K562 (cell line): Measurements from ENCODE around the gene ZNF747. TPM values are rescaled to one million over a fixed set of nuclear protein-coding genes. Genes with fewer than 3 reads are reported as not detected.
A peak's percentile ranks its signal among the peaks of the same experiment; 100 is the strongest.

Experiments
- ASH1L ChIP-seq: fragments of 450-650 bp; IDR thresholded peaks from 2 replicates; pipeline ENCODE4 v1.6.1; 2018; ENCODE audit warnings: borderline replicate concordance, mild to moderate bottlenecking, low read depth; ENCODE audit not compliant: partially characterized antibody
- CHCHD3 ChIP-seq: fragments of 250-450 bp; sonication (Bioruptor Pico); IDR thresholded peaks from 2 replicates; pipeline ENCODE4 v2.1.2; 2022; ENCODE audit warnings: mild to moderate bottlenecking
- E2F6 ChIP-seq, 2 experiments: IDR thresholded peaks; 2 replicates each; pipeline ENCODE4 v1.6.1; 2011; ENCODE audit warnings: borderline replicate concordance in 1 of 2, control low read depth in 1 of 2, low read depth in 1 of 2, low read length in 1 of 2, mild to moderate bottlenecking in 1 of 2, mixed read lengths in 1 of 2, moderate library complexity in 1 of 2; ENCODE audit not compliant: insufficient read depth in 1 of 2, insufficient read length in 1 of 2, poor library complexity in 1 of 2, severe bottlenecking in 1 of 2; ENCODE audit errors: extremely low read depth in 1 of 2
- EGR1 ChIP-seq: fragments of 450-650 bp; conservative IDR thresholded peaks from 2 replicates; pipeline ENCODE4 v1.6.1; 2017; ENCODE audit warnings: mild to moderate bottlenecking
- GMEB1 ChIP-seq: fragments of 250-450 bp; sonication (Bioruptor Pico); IDR thresholded peaks from 2 replicates; pipeline ENCODE4 v1.4.0; 2020; ENCODE audit warnings: mild to moderate bottlenecking
- HNRNPH1 ChIP-seq: fragments of 200-400 bp; formaldehyde crosslinking; optimal IDR thresholded peaks from 2 replicates; pipeline ENCODE3; 2017; ENCODE audit warnings: low read depth, mild to moderate bottlenecking, low read length, moderate library complexity
- KLF10 ChIP-seq: fragments of 250-450 bp; sonication (Bioruptor Pico); IDR thresholded peaks from 2 replicates; pipeline ENCODE4 v1.6.1; 2021; ENCODE audit warnings: matching md5 sums
- MAZ ChIP-seq, 2 experiments: fragments of 450-650 bp in 1 of 2; sonication (generic) in 1 of 2; formaldehyde crosslinking; IDR thresholded peaks in 1 of 2; conservative IDR thresholded peaks in 1 of 2; 2 replicates each; pipeline versions ENCODE4 v1.4.0 to v1.5.0; 2020; ENCODE audit warnings: mild to moderate bottlenecking in 1 of 2, missing genetic modification reagents in 1 of 2
- MYNN ChIP-seq, 2 experiments: sonication (generic); formaldehyde crosslinking in 1 of 2; IDR thresholded peaks; 2 replicates each; pipeline versions ENCODE4 v1.5.0 to v1.6.1; 2016 to 2020; ENCODE audit warnings: antibody characterized with exemption in 1 of 2, missing genetic modification reagents in 1 of 2
- POLR3G ChIP-seq: IDR thresholded peaks from 2 replicates; pipeline ENCODE4 v1.6.1; 2011; ENCODE audit not compliant: insufficient read length, insufficient replicate concordance; ENCODE audit errors: extremely low read depth
- PRDM10 ChIP-seq: fragments of 450-650 bp; IDR thresholded peaks from 2 replicates; pipeline ENCODE4 v1.6.1; 2018; ENCODE audit not compliant: partially characterized antibody
- RBM39 ChIP-seq: fragments of 200-400 bp; formaldehyde crosslinking; optimal IDR thresholded peaks from 2 replicates; pipeline ENCODE3; 2018; ENCODE audit warnings: low read depth, low read length
- RNF2 ChIP-seq: sonication (generic); IDR thresholded peaks from 2 replicates; pipeline ENCODE4 v1.6.1; 2016
- ZFP30 ChIP-seq: fragments of 250-450 bp; sonication (Bioruptor Pico); IDR thresholded peaks from 2 replicates; pipeline ENCODE4 v1.8.0; 2022; ENCODE audit warnings: moderate library complexity, mild to moderate bottlenecking, inconsistent platforms, borderline replicate concordance
- ZKSCAN8 ChIP-seq: fragments of 200-800 bp; sonication (Bioruptor generic); IDR thresholded peaks from 2 replicates; pipeline ENCODE4 v1.6.1; 2016; ENCODE audit warnings: missing genetic modification characterization, missing compliant biosample characterization
- ZNF175 ChIP-seq: fragments of 200-800 bp; sonication (Bioruptor generic); IDR thresholded peaks from 2 replicates; pipeline ENCODE4 v1.6.1; 2016; ENCODE audit warnings: low read depth, mild to moderate bottlenecking, missing genetic modification characterization, missing compliant biosample characterization
- ZNF445 ChIP-seq: fragments of 250-450 bp; sonication (Bioruptor Pico); IDR thresholded peaks from 2 replicates; pipeline ENCODE4 v1.4.0; 2020; ENCODE audit warnings: low read depth, mild to moderate bottlenecking, moderate library complexity
- ZNF695 ChIP-seq: fragments of 450-650 bp; formaldehyde crosslinking; IDR thresholded peaks from 2 replicates; pipeline ENCODE4 v1.4.0; 2020; ENCODE audit warnings: mild to moderate bottlenecking, moderate library complexity
- ZNF696 ChIP-seq: fragments of 250-450 bp; sonication (Bioruptor Pico); conservative IDR thresholded peaks from 2 replicates; pipeline ENCODE4 v1.4.0; 2020; ENCODE audit warnings: mild to moderate bottlenecking, moderate library complexity
- ZNF79 ChIP-seq: fragments of 250-450 bp; sonication (Bioruptor Pico); IDR thresholded peaks from 2 replicates; pipeline ENCODE4 v1.4.0; 2020; ENCODE audit warnings: low read depth, mild to moderate bottlenecking, moderate library complexity
- polyA plus RNA-seq, 8 experiments: library from polyadenylated mRNA; depleted of rRNA in 4 of 8; stranded (reverse) in 5 of 8; unstranded in 3 of 8; fragments of >200 nt; fragmentation: Nextera tagmentation in 2 of 8; fragmentation: Illumina TruSeq in 1 of 8; extraction: Ambion mirVana in 2 of 8; extraction: Trizol in 1 of 8; gene quantifications; 2 replicates each; pipeline versions ENCODE4 v1.2.1 to v1.2.3, GENCODE V29; 2011 to 2014; ENCODE audit warnings: inconsistent platforms in 1 of 8, missing spikeins in 1 of 8
- total RNA-seq, 7 experiments: library from RNA; depleted of rRNA in 6 of 7; stranded (reverse); fragments of >200 nt in 6 of 7; fragmentation: Illumina TruSeq in 2 of 7; extraction: Trizol in 2 of 7; gene quantifications; 2 replicates each; pipeline versions ENCODE4 v1.2.1 to v1.2.3, GENCODE V29; 2011 to 2021; ENCODE audit warnings: low replicate concordance in 1 of 7
- TF ChIP-seq, protein P1 (sequence below): sonication (generic); formaldehyde crosslinking; IDR thresholded peaks from 2 replicates; pipeline ENCODE4 v1.8.1; 2022; ENCODE audit warnings: missing genetic modification reagents

The ZNF747 gene
- total and polyA plus RNA-seq, 9 of the 15 experiments (the other 6 are each of a cell fraction or from before 2014, with no cell fraction given), result 0.14 to 3.3 (median 1.5) TPM

DNA sequence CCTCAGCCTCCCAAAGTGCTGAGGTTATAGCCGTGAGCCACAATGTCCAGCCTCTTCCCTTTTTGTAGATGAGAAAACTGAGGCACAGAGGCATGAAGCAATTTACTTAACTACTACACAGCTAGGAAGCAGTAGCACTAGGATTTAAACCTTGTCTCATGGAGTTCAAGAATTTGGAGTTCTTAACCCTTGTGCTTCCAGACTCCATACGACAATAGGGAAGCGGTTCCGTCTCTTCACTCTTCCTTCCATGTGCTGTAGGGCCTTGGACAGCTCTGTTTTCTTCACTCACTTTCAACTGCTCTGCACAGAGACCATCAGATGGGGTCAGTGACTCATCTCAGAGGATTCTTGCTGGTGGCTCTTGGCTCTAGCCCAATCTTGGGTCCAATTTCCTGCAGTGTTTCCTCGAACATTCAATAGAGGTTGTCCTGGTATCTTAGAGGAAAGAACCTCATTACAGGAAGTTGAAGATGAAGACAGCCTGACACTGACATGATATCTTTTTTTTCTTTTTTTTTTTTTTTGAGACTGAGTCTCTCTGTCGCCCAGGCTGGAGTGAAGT is 42.8 kb downstream of the ZNF747 start (continued):
- TF ChIP-seq ZFP30, result no peak
- TF ChIP-seq PRDM10, result no peak
- TF ChIP-seq ZNF695 (CRISPR knock-in tag), result no peak
- TF ChIP-seq CHCHD3 (CRISPR knock-in tag), result no peak
- TF ChIP-seq ZNF175, result no peak
- no peak for TF ChIP-seq POLR3G
- TF ChIP-seq MYNN (IDR thresholded peaks at IDR 0.05), result no peak
- TF ChIP-seq MYNN (CRISPR knock-in tag; IDR thresholded peaks at IDR 0.05), result no peak
- TF ChIP-seq EGR1, result no peak
- no peak for TF ChIP-seq RBM39
- TF ChIP-seq ZKSCAN8 (CRISPR knock-in tag), result no peak
- TF ChIP-seq E2F6 (IDR thresholded peaks at IDR 0.05; ENCODE audit: borderline replicate concordance in 1 of 2, extremely low read depth in 1 of 2, insufficient read depth in 1 of 2, insufficient read length in 1 of 2, low read depth in 1 of 2, low read length in 1 of 2, poor library complexity in 1 of 2, severe bottlenecking in 1 of 2), result peak in 1 of 2 experiments; percentile 20
- peak in 1 of 2 experiments; percentile 29; a peak in 1 of 4 replicates for TF ChIP-seq MAZ (CRISPR knock-in tag; conservative IDR thresholded peaks at IDR 0.05 in 1 of 2, IDR thresholded peaks at IDR 0.05 in 1 of 2)
- no peak for TF ChIP-seq KLF10 (CRISPR knock-in tag)
- no peak for TF ChIP-seq RNF2
- no peak for TF ChIP-seq HNRNPH1
- no peak for TF ChIP-seq ZNF445 (CRISPR knock-in tag)
- TF ChIP-seq ZNF696 (CRISPR knock-in tag), result no peak
- TF ChIP-seq, protein P1, sequence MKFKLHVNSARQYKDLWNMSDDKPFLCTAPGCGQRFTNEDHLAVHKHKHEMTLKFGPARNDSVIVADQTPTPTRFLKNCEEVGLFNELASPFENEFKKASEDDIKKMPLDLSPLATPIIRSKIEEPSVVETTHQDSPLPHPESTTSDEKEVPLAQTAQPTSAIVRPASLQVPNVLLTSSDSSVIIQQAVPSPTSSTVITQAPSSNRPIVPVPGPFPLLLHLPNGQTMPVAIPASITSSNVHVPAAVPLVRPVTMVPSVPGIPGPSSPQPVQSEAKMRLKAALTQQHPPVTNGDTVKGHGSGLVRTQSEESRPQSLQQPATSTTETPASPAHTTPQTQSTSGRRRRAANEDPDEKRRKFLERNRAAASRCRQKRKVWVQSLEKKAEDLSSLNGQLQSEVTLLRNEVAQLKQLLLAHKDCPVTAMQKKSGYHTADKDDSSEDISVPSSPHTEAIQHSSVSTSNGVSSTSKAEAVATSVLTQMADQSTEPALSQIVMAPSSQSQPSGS (CRISPR knock-in tag), result no peak
- no peak for TF ChIP-seq ZNF79
- no peak for TF ChIP-seq GMEB1 (CRISPR knock-in tag)
- no peak for TF ChIP-seq ASH1L
